GM12878 (cell line): ENCODE measurements around the gene B4GALT5. TPM values are rescaled to one million over a fixed set of nuclear protein-coding genes. Genes with fewer than 3 reads are reported as not detected.

Experiments
- ATAC-seq: fragments of 200-7000 bp; cut with Tn5 transposase; 3 replicates; pipeline ENCODE4 v1.9.1; 2020; ENCODE audit warnings: mild to moderate bottlenecking, moderate library complexity
- BruUV-seq: library from RNA; stranded (reverse); fragments of 400-500 nt; replicated peaks from 2 replicates; lab custom pipeline; 2021; lab: Mats Ljungman, UMichigan
- CTCF ChIA-PET: fragments of 300-600 bp; sonication (Branson Sonifier 250); formaldehyde crosslinking; extraction: SDS; loops from one replicate; lab custom pipeline; 2021; ENCODE audit warnings: inconsistent platforms; lab: Yijun Ruan, JAX
- POLR2A ChIA-PET: fragments of 350-600 bp; formaldehyde crosslinking; extraction: SDS; loops from one replicate; lab custom pipeline; 2021; ENCODE audit warnings: inconsistent platforms; lab: Charles Lee
- RAD21 ChIA-PET: fragments of 300-600 bp; sonication (Branson Sonifier 250); formaldehyde crosslinking; loops from one replicate; lab custom pipeline; 2023; ENCODE audit warnings: antibody characterized with exemption; ENCODE audit not compliant: unreplicated experiment; lab: Charles Lee
- SMC1A ChIA-PET: fragments of 300-600 bp; sonication (Branson Sonifier 250); formaldehyde crosslinking; loops from one replicate; lab custom pipeline; 2023; ENCODE audit not compliant: unreplicated experiment, uncharacterized antibody; lab: Charles Lee
- DNase-seq: peaks from one replicate; pipeline ENCODE4 v3.0.0-alpha.2; 2011; ENCODE audit warnings: low read depth, low spot score
- FAIRE-seq: peaks from 3 replicates; lab custom pipeline; 2011; peaks lifted over from hg19 to GRCh38; lab: Jason Lieb, UNC
- H2AFZ ChIP-seq: 2 replicates; pipeline ENCODE4 v1.6.0; 2011; ENCODE audit warnings: low read depth, low read length, control low read depth; ENCODE audit not compliant: control insufficient read depth
- H3K27ac ChIP-seq: 2 replicates; pipeline ENCODE4 v1.5.1; 2011; ENCODE audit warnings: control low read depth; ENCODE audit not compliant: control insufficient read depth, insufficient read depth
- H3K27me3 ChIP-seq, 2 experiments: replicated peaks in 1 of 2; 2 replicates each; pipeline versions ENCODE4 v1.6.0 to v1.6.1; 2011; ENCODE audit warnings: low read length in 1 of 2; ENCODE audit not compliant: control insufficient read depth in 2 of 2, insufficient read depth in 2 of 2
- H3K36me3 ChIP-seq, 2 experiments: 2 replicates each; pipeline ENCODE4 v1.5.1; 2011; ENCODE audit warnings: low read length in 1 of 2; ENCODE audit not compliant: control insufficient read depth in 2 of 2, insufficient read depth in 2 of 2
- H3K4me1 ChIP-seq: 2 replicates; pipeline ENCODE4 v1.6.1; 2011; ENCODE audit warnings: mild to moderate bottlenecking, low read length, moderate library complexity, mixed read lengths; ENCODE audit not compliant: control insufficient read depth, insufficient read depth
- H3K4me2 ChIP-seq: 2 replicates; pipeline ENCODE4 v1.6.0; 2011; ENCODE audit warnings: control low read depth; ENCODE audit not compliant: control insufficient read depth, insufficient read depth
- H3K4me3 ChIP-seq: fragments of 200-600 bp; sonication (generic); 2 replicates; pipeline ENCODE4 v1.5.1; 2016
- H3K79me2 ChIP-seq: 2 replicates; pipeline ENCODE4 v1.6.0; 2011; ENCODE audit warnings: low read length; ENCODE audit not compliant: control insufficient read depth, insufficient read depth
- H3K9ac ChIP-seq: 2 replicates; pipeline ENCODE4 v1.8.0; 2011; ENCODE audit warnings: low read length, control low read depth, mixed read lengths; ENCODE audit not compliant: control insufficient read depth, insufficient read depth
- H3K9me3 ChIP-seq: replicated peaks from 3 replicates; pipeline ENCODE4 v1.5.1; 2011; ENCODE audit warnings: mild to moderate bottlenecking, low read length; ENCODE audit not compliant: control insufficient read depth, insufficient read depth
- H4K20me1 ChIP-seq: 2 replicates; pipeline ENCODE4 v1.6.0; 2011; ENCODE audit not compliant: control insufficient read depth, insufficient read depth
- EED ChIP-seq: sonication (generic); IDR thresholded peaks from 2 replicates; pipeline ENCODE4 v1.6.1; 2016; ENCODE audit warnings: antibody characterized with exemption, low read depth
- WGBS: methylation state at CpG from one replicate; pipeline ENCODE4 v1.1.6; 2016; ENCODE audit warnings: low lambda C conversion rate; ENCODE audit not compliant: insufficient replicate concordance, insufficient coverage; ENCODE audit errors: missing lambda C conversion rate; 5-methylcytosine and 5-hydroxymethylcytosine counted together
- in situ Hi-C: fragments of 300-500 bp; cut with MboI; formaldehyde crosslinking; loops from 9 replicates; pipeline ENCODE4 v1.14.3; 2018; ENCODE audit warnings: mixed read lengths
- intact Hi-C: fragments of 100-400 bp; cut with micrococcal nuclease; formaldehyde crosslinking; loops from one replicate; pipeline ENCODE4 v1.14.2; 2022; ENCODE audit not compliant: unreplicated experiment
- polyA plus RNA-seq, 11 experiments: library from polyadenylated mRNA; depleted of rRNA in 4 of 11; unstranded in 6 of 11; stranded (reverse) in 5 of 11; fragments of >200 nt; fragmentation: Nextera tagmentation in 4 of 11; fragmentation: Illumina TruSeq in 1 of 11; extraction: Ambion mirVana in 4 of 11; extraction: Trizol in 1 of 11; gene quantifications; 1 replicate in 1 of 11; 2 replicates in 10 of 11; pipeline versions ENCODE4 v1.2.1 to v1.2.3, GENCODE V29; 2011 to 2016; ENCODE audit warnings: inconsistent platforms in 2 of 11, missing spikeins in 2 of 11, low read depth in 1 of 11
- total RNA-seq, 4 experiments: library from RNA; depleted of rRNA in 3 of 4; stranded (reverse); fragments of >200 nt in 3 of 4; fragmentation: Illumina TruSeq in 1 of 4; extraction: Trizol in 1 of 4; gene quantifications; 2 replicates each; pipeline versions ENCODE4 v1.2.1 to v1.2.3, GENCODE V29; 2013 to 2021
- TF ChIP-seq, protein P1 (sequence below): fragments of 450-650 bp; IDR thresholded peaks from 2 replicates; pipeline ENCODE4 v1.6.1; 2016; ENCODE audit warnings: mild to moderate bottlenecking, moderate library complexity, borderline replicate concordance

The B4GALT5 gene
- total and polyA plus RNA-seq, 10 of the 15 experiments (the other 5 are each of a cell fraction or from before 2014, with no cell fraction given), result 2.0 to 55.5 (median 20.2) TPM

DNA sequence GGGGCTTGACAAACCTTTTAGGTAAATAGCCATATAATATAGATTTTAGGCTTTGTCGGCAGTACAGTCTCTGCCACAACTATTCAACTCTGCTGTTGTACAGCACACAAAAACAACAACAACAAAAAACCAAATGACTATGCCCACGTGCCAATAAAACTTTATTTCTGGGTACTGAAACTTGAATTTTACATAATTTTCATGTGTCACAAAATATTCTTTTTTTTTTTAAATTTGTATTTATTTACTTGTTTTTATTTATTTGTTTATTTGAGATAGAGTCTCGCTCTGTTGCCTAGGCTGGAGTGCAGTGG, 34.8 kb upstream of the B4GALT5 start:
- POLR2A ChIA-PET, result no interaction called here
- no peak overlapping the region for H3K4me2 ChIP-seq
- CTCF ChIA-PET, result no interaction called here
- H3K4me3 ChIP-seq, result no peak overlapping the region
- no peak for ATAC-seq
- 85% methylated on average over 3 of the region's 3 CpGs for WGBS
- no TSS peak for BruUV-seq
- no peaks in the 10 kb centered on the region for H3K79me2 ChIP-seq
- H3K36me3 ChIP-seq, result no peaks in the 10 kb centered on the region
- SMC1A ChIA-PET, result no interaction called here
- no peaks in the 10 kb centered on the region for H3K9me3 ChIP-seq
- in situ Hi-C loops, result no loop called here
- no peaks in the 10 kb centered on the region for H4K20me1 ChIP-seq
- H3K9ac ChIP-seq, result no peak overlapping the region
- no peak for TF ChIP-seq EED
- TF ChIP-seq, protein P1, sequence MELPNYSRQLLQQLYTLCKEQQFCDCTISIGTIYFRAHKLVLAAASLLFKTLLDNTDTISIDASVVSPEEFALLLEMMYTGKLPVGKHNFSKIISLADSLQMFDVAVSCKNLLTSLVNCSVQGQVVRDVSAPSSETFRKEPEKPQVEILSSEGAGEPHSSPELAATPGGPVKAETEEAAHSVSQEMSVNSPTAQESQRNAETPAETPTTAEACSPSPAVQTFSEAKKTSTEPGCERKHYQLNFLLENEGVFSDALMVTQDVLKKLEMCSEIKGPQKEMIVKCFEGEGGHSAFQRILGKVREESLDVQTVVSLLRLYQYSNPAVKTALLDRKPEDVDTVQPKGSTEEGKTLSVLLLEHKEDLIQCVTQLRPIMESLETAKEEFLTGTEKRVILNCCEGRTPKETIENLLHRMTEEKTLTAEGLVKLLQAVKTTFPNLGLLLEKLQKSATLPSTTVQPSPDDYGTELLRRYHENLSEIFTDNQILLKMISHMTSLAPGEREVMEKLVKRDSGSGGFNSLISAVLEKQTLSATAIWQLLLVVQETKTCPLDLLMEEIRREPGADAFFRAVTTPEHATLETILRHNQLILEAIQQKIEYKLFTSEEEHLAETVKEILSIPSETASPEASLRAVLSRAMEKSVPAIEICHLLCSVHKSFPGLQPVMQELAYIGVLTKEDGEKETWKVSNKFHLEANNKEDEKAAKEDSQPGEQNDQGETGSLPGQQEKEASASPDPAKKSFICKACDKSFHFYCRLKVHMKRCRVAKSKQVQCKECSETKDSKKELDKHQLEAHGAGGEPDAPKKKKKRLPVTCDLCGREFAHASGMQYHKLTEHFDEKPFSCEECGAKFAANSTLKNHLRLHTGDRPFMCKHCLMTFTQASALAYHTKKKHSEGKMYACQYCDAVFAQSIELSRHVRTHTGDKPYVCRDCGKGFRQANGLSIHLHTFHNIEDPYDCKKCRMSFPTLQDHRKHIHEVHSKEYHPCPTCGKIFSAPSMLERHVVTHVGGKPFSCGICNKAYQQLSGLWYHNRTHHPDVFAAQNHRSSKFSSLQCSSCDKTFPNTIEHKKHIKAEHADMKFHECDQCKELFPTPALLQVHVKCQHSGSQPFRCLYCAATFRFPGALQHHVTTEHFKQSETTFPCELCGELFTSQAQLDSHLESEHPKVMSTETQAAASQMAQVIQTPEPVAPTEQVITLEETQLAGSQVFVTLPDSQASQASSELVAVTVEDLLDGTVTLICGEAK, result peak; percentile 55; the same call in 1 of the 2 replicates
- no peak for FAIRE-seq
- H3K4me1 ChIP-seq, result peaks cover 17% of the 10 kb centered on the region
- no peaks in the 10 kb centered on the region for H3K27me3 ChIP-seq
- RAD21 ChIA-PET, result interaction anchor here (3.4 kb wide), 1 partner anchor 36 kb away, joined by 10 read pairs; no protein-coding TSS in a partner anchor
- intact Hi-C loops, result no loop called here
- no peak for DNase-seq
- no peak overlapping the region for H2AFZ ChIP-seq
- no peak overlapping the region for H3K27ac ChIP-seq
